Measurements from ENCODE around the gene CA10. TPM values are rescaled to one million over a fixed set of nuclear protein-coding genes. Genes with fewer than 3 reads are reported as not detected.

Gene CA10
- total RNA-seq, 1 experiment from 2014 or later = not detected

DNA sequence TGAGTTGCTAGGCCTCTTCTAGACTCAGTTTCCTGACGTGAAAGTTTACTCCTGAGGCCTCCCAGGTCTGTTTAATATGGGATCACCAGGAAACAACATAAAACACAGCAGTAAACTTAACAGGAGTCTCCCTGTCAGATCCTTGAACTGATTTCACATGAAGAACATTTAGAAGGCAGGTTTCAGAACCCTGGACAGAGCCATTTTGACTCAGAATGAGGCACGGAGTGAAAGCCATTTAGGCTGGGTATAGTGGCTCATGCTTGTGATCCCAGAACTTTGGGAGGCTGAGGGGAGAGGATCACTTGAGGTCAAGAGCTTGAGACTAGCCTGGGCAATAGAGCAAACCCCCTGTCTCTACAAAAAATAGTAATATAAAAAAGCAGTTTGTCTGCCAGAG lies 289.1 kb downstream of the CA10 start:
- peaks cover 55% of the 10 kb centered on the region for H3K27me3 Mint-ChIP-seq (ENCODE audit: unreplicated experiment)
- no peaks in the 10 kb centered on the region for H3K9me3 Mint-ChIP-seq (ENCODE audit: low read depth, unreplicated experiment)
- intact Hi-C loops (cut with micrococcal nuclease; ENCODE audit: unreplicated experiment) = no loop called here
- H3K4me3 Mint-ChIP-seq (ENCODE audit: low read depth, unreplicated experiment) = no peak overlapping the region
- BruUV-seq (replicated peaks) = no TSS peak
- TF ChIP-seq CTCF (IDR thresholded peaks at IDR 0.05; ENCODE audit: unreplicated experiment) = no peak
- H3K4me1 Mint-ChIP-seq (ENCODE audit: low read depth, unreplicated experiment) = no peaks in the 10 kb centered on the region
- CTCF ChIA-PET = interaction anchor here (1.0 kb wide), 1 partner anchor 12 kb away, joined by 6 read pairs; no protein-coding TSS in a partner anchor
- H3K27ac Mint-ChIP-seq (ENCODE audit: unreplicated experiment) = no peak overlapping the region
- no peaks in the 10 kb centered on the region for H3K36me3 Mint-ChIP-seq (ENCODE audit: insufficient read depth, unreplicated experiment)
- peak; percentile 50 for DNase-seq

DNA sequence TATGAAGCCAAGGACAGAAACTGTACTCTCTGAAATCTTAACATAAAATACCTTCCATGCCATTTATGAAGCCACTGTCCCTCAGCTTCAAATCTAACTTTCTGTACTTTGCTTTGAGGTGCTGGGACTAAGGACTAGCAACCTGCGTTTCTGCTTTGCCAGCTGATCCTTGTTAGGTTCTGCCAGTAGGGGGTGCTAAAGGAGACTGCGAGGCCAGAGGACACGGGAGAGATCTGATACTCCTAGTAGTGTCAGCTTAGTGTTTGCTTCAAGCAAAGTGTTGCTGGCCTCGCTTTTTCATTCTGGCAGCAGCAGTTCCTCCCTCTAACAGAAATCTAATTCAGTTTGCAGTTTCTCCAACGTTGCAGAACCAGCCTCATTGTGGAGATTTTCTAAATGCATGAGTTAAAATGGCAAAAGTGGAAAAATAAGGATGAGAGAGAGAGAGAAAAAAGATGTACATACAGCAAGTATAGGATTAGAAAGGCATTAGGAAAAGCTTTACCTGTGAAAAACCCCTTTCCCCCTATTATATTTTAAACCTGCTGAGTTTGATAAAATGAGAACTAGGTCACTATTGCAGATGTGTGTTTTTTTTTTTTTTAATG lies 297.5 kb downstream of the CA10 start:
- H3K4me1 Mint-ChIP-seq (ENCODE audit: low read depth, unreplicated experiment) = no peaks in the 10 kb centered on the region
- CTCF ChIA-PET = interaction anchor here (0.6 to 1.6 kb wide), 6 partner anchors 16 to 464 kb away, joined by 3 to 7 read pairs (median 3); no protein-coding TSS in a partner anchor
- H3K27ac Mint-ChIP-seq (ENCODE audit: unreplicated experiment) = no peak overlapping the region
- intact Hi-C loops (cut with micrococcal nuclease; ENCODE audit: unreplicated experiment) = loop anchor here (1.0 to 5.0 kb wide), 2 partner anchors 245 to 311 kb away; no protein-coding TSS in a partner anchor
- peak; percentile 82 for DNase-seq
- H3K36me3 Mint-ChIP-seq (ENCODE audit: insufficient read depth, unreplicated experiment) = no peaks in the 10 kb centered on the region
- no peak overlapping the region for H3K4me3 Mint-ChIP-seq (ENCODE audit: low read depth, unreplicated experiment)
- no TSS peak for BruUV-seq (replicated peaks)
- TF ChIP-seq CTCF (IDR thresholded peaks at IDR 0.05; ENCODE audit: unreplicated experiment) = peak; percentile 89
- peaks cover 2% of the 10 kb centered on the region for H3K9me3 Mint-ChIP-seq (ENCODE audit: low read depth, unreplicated experiment)
- H3K27me3 Mint-ChIP-seq (ENCODE audit: unreplicated experiment) = peaks cover 90% of the 10 kb centered on the region

GRCh38 chr17:51857052-51857597 lies 301.4 kb downstream of the CA10 start:
- no TSS peak for BruUV-seq (replicated peaks)
- H3K36me3 Mint-ChIP-seq (ENCODE audit: insufficient read depth, unreplicated experiment) = no peaks in the 10 kb centered on the region
- H3K4me1 Mint-ChIP-seq (ENCODE audit: low read depth, unreplicated experiment) = no peaks in the 10 kb centered on the region
- TF ChIP-seq CTCF (IDR thresholded peaks at IDR 0.05; ENCODE audit: unreplicated experiment) = no peak
- intact Hi-C loops (cut with micrococcal nuclease; ENCODE audit: unreplicated experiment) = loop anchor here (10.0 kb wide), 1 partner anchor 272 kb away; no protein-coding TSS in a partner anchor
- peaks cover 87% of the 10 kb centered on the region for H3K27me3 Mint-ChIP-seq (ENCODE audit: unreplicated experiment)
- H3K9me3 Mint-ChIP-seq (ENCODE audit: low read depth, unreplicated experiment) = no peaks in the 10 kb centered on the region
- CTCF ChIA-PET = no interaction called here
- no peak overlapping the region for H3K4me3 Mint-ChIP-seq (ENCODE audit: low read depth, unreplicated experiment)
- no peak overlapping the region for H3K27ac Mint-ChIP-seq (ENCODE audit: unreplicated experiment)
- DNase-seq = no peak

- H3K27me3 Mint-ChIP-seq (ENCODE audit: unreplicated experiment) = peaks cover 89% of the 10 kb centered on the region
- no peak for DNase-seq
- H3K9me3 Mint-ChIP-seq (ENCODE audit: low read depth, unreplicated experiment) = no peaks in the 10 kb centered on the region
- no peak overlapping the region for H3K4me3 Mint-ChIP-seq (ENCODE audit: low read depth, unreplicated experiment)
- no peak for TF ChIP-seq CTCF (IDR thresholded peaks at IDR 0.05; ENCODE audit: unreplicated experiment)
- no TSS peak for BruUV-seq (replicated peaks)
- CTCF ChIA-PET = interaction anchor here (0.7 kb wide), 1 partner anchor 51 kb away, joined by 3 read pairs; no protein-coding TSS in a partner anchor
- no peaks in the 10 kb centered on the region for H3K36me3 Mint-ChIP-seq (ENCODE audit: insufficient read depth, unreplicated experiment)
- no peaks in the 10 kb centered on the region for H3K4me1 Mint-ChIP-seq (ENCODE audit: low read depth, unreplicated experiment)
- intact Hi-C loops (cut with micrococcal nuclease; ENCODE audit: unreplicated experiment) = loop anchor here (10.0 kb wide), 1 partner anchor 271 kb away; no protein-coding TSS in a partner anchor
- H3K27ac Mint-ChIP-seq (ENCODE audit: unreplicated experiment) = no peak overlapping the region
These were observed 302.7 kb downstream of the CA10 start for GRCh38 chr17:51855806-51856205.

Data from Calu3 (cell line).